B cell (primary cell): Measurements from ENCODE around the gene ASPHD2. TPM values are rescaled to one million over a fixed set of nuclear protein-coding genes. Genes with fewer than 3 reads are reported as not detected.

Experiments
- ATAC-seq: fragments of 200-7000 bp; cut with Tn5 transposase; one replicate; pipeline ENCODE4 v1.10.0; 2021; ENCODE audit warnings: low read depth, mild to moderate bottlenecking, moderate number of reproducible peaks, moderate library complexity
- CTCF ChIA-PET: fragments of 350-600 bp; sonication (Branson Sonifier 250); formaldehyde crosslinking; loops from one replicate; lab custom pipeline; 2021; ENCODE audit warnings: antibody characterized with exemption, inconsistent platforms; lab: Charles Lee
- POLR2A ChIA-PET: fragments of 350-600 bp; sonication (Branson Sonifier 250); formaldehyde crosslinking; loops from one replicate; lab custom pipeline; 2021; ENCODE audit warnings: antibody characterized with exemption; lab: Charles Lee
- DNase-seq: peaks from one replicate; pipeline ENCODE4 v3.0.0; 2013
- H2AFZ ChIP-seq: 2 replicates; pipeline ENCODE4 v1.6.1; 2012; ENCODE audit warnings: mild to moderate bottlenecking, low read depth, low read length; ENCODE audit not compliant: insufficient read depth, poor library complexity, severe bottlenecking
- H3K27ac ChIP-seq, 2 donors: 1 replicate in 1 of 2; 2 replicates in 1 of 2; pipeline ENCODE4 v1.5.1; 2012 to 2013; ENCODE audit warnings: low read length in 2 of 2, mild to moderate bottlenecking in 2 of 2, moderate library complexity in 1 of 2
- H3K27me3 ChIP-seq, 4 experiments: fragments of 200-600 bp in 1 of 4; sonication (generic) in 1 of 4; replicated peaks in 1 of 4; 1 replicate in 2 of 4; 2 replicates in 2 of 4; pipeline versions ENCODE4 v1.6.1 to v1.7.0; 2013 to 2016; ENCODE audit warnings: low read length in 3 of 4, mild to moderate bottlenecking in 2 of 4, mixed read lengths in 1 of 4, moderate library complexity in 1 of 4; ENCODE audit not compliant: insufficient read depth in 4 of 4, control insufficient read depth in 3 of 4; ENCODE audit errors: control extremely low read depth in 1 of 4
- H3K36me3 ChIP-seq, 2 experiments: replicated peaks in 1 of 2; 1 replicate in 1 of 2; 2 replicates in 1 of 2; pipeline versions ENCODE4 v1.6.1 to v1.7.1; 2013; ENCODE audit warnings: low read length in 1 of 2; ENCODE audit not compliant: insufficient read depth in 2 of 2, control insufficient read depth in 1 of 2; ENCODE audit errors: control extremely low read depth in 1 of 2, extremely low read depth in 1 of 2
- H3K4me1 ChIP-seq, 2 donors: fragments of 200-600 bp in 1 of 2; sonication (generic) in 1 of 2; 1 replicate in 1 of 2; 2 replicates in 1 of 2; pipeline versions ENCODE4 v1.5.1 to v1.6.1; 2013 to 2017; ENCODE audit warnings: low read length in 2 of 2; ENCODE audit not compliant: control insufficient read depth in 2 of 2, insufficient read depth in 2 of 2
- H3K4me2 ChIP-seq: replicated peaks from 2 replicates; pipeline ENCODE3; 2012; ENCODE audit warnings: mild to moderate bottlenecking, low read depth, low read length; ENCODE audit not compliant: poor library complexity, severe bottlenecking
- H3K4me3 ChIP-seq, 5 experiments: fragments of 200-600 bp in 1 of 5; sonication (generic) in 1 of 5; 1 replicate in 3 of 5; 2 replicates in 2 of 5; pipeline versions ENCODE4 v1.5.1 to v1.7.0; 2011 to 2016; ENCODE audit warnings: low read length in 4 of 5, mild to moderate bottlenecking in 4 of 5, low read depth in 2 of 5, control low read depth in 1 of 5, moderate library complexity in 1 of 5; ENCODE audit not compliant: insufficient read depth in 1 of 5; ENCODE audit errors: control extremely low read depth in 1 of 5, extremely low read depth in 1 of 5
- H3K79me2 ChIP-seq: fragments of 200-600 bp; sonication (generic); one replicate; pipeline ENCODE4 v1.6.0; 2016; ENCODE audit warnings: low read length; ENCODE audit not compliant: control insufficient read depth, insufficient read depth
- H3K9ac ChIP-seq: fragments of 200-600 bp; sonication (generic); 2 replicates; pipeline ENCODE4 v1.6.1; 2017; ENCODE audit warnings: mild to moderate bottlenecking, low read length, moderate library complexity
- H3K9me3 ChIP-seq, 3 donors: one replicate each; pipeline versions ENCODE4 v1.6.1 to v1.7.1; 2013; ENCODE audit warnings: low read length in 2 of 3; ENCODE audit not compliant: control insufficient read depth in 2 of 3, insufficient read depth in 1 of 3; ENCODE audit errors: control extremely low read depth in 1 of 3
- H4K20me1 ChIP-seq: 2 replicates; pipeline ENCODE4 v1.6.0; 2012; ENCODE audit warnings: mild to moderate bottlenecking, low read length; ENCODE audit not compliant: insufficient read depth, control insufficient read depth, poor library complexity, severe bottlenecking
- H3K27ac Mint-ChIP-seq: one replicate; pipeline ENCODE4 v1.8.0; 2021; ENCODE audit warnings: mixed read lengths
- H3K27me3 Mint-ChIP-seq: one replicate; pipeline ENCODE4 v1.8.0; 2021; ENCODE audit warnings: mixed read lengths
- H3K4me1 Mint-ChIP-seq: one replicate; pipeline ENCODE4 v1.8.0; 2021; ENCODE audit warnings: mixed read lengths
- H3K4me3 Mint-ChIP-seq: one replicate; pipeline ENCODE4 v1.8.0; 2021; ENCODE audit warnings: mixed read lengths
- H3K9me3 Mint-ChIP-seq: one replicate; pipeline ENCODE4 v1.8.0; 2022; ENCODE audit warnings: mixed read lengths; ENCODE audit not compliant: insufficient read depth
- EZH2 ChIP-seq: IDR thresholded peaks from 2 replicates; pipeline ENCODE4 v1.6.1; 2012; ENCODE audit warnings: borderline replicate concordance, low read depth, mild to moderate bottlenecking, moderate library complexity, low read length; ENCODE audit not compliant: insufficient read depth, poor library complexity, severe bottlenecking
- WGBS: methylation state at CpG from one replicate; pipeline ENCODE4 v1.1.5; 2013; ENCODE audit warnings: missing lambda C conversion rate; ENCODE audit not compliant: insufficient coverage; 5-methylcytosine and 5-hydroxymethylcytosine counted together
- intact Hi-C: fragments of 100-400 bp; cut with micrococcal nuclease; formaldehyde crosslinking; loops from one replicate; pipeline ENCODE4 v1.10.0; 2022
- polyA plus RNA-seq: library from polyadenylated mRNA; depleted of rRNA; stranded (reverse); fragments of >200 nt; gene quantifications from 2 replicates; pipeline ENCODE4 v1.2.3, GENCODE V29; 2012
- total RNA-seq, 2 donors: library from RNA; stranded (reverse); fragments of 120-200 nt in 1 of 2; gene quantifications; 1 replicate in 1 of 2; 2 replicates in 1 of 2; pipeline versions ENCODE4 v1.2.3 to v1.2.4, GENCODE V29; 2013 to 2022
- TF ChIP-seq, protein P1 (sequence below): fragments of 200-600 bp; IDR thresholded peaks from one replicate; pipeline ENCODE4 v1.8.0; 2022; ENCODE audit warnings: antibody characterized with exemption, mild to moderate bottlenecking

ASPHD2 gene
- total and polyA plus RNA-seq, 2 donors (not counting 1 experiment from before 2014, with no cell fraction given) = 5.7 to 7.3 TPM

DNA sequence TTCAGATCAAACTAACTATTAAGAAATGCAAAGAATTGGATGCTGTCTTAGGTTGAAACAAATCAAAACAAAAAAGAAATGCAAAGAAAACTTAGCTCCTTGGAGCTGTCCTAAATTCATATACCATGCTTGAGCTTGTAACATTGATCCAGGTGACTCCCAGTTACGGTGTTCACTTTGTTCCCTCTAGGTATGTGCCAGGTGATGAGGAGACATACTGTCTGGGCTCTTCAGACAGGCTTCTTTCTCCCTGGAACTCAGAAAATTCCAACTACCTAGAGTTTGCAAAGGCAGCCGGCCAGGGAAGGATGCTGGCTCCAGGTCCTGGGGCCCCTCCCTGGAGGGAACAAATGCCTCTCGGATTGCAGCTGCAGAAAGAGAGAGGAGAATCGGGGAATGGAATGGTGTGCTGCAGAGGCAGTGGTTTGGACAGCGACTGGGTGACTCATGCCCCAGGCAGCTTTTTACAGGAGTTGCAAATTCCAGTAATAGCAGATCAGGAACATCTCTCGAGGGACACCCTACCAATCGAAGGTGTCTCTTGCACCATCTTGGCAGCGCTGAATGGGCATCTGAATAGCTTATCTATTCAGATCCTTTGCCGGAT, 12.3 kb upstream of the ASPHD2 start:
- peaks cover 0 to 11% (median 4%) of the 10 kb centered on the region in 4 experiments for H3K27me3 ChIP-seq
- intact Hi-C loops = no loop called here
- H4K20me1 ChIP-seq = no peaks in the 10 kb centered on the region
- WGBS = 87% methylated on average over 8 of the region's 9 CpGs
- POLR2A ChIA-PET = no interaction called here
- no peak overlapping the region for H3K4me2 ChIP-seq
- no peaks in the 10 kb centered on the region for H3K4me1 Mint-ChIP-seq
- no peak for ATAC-seq
- no peak for DNase-seq
- no peak overlapping the region for H3K4me3 Mint-ChIP-seq
- peaks cover 23% of the 10 kb centered on the region for H3K27me3 Mint-ChIP-seq
- no peak overlapping the region for H3K27ac ChIP-seq
- TF ChIP-seq EZH2 = no peak
- TF ChIP-seq, protein P1, sequence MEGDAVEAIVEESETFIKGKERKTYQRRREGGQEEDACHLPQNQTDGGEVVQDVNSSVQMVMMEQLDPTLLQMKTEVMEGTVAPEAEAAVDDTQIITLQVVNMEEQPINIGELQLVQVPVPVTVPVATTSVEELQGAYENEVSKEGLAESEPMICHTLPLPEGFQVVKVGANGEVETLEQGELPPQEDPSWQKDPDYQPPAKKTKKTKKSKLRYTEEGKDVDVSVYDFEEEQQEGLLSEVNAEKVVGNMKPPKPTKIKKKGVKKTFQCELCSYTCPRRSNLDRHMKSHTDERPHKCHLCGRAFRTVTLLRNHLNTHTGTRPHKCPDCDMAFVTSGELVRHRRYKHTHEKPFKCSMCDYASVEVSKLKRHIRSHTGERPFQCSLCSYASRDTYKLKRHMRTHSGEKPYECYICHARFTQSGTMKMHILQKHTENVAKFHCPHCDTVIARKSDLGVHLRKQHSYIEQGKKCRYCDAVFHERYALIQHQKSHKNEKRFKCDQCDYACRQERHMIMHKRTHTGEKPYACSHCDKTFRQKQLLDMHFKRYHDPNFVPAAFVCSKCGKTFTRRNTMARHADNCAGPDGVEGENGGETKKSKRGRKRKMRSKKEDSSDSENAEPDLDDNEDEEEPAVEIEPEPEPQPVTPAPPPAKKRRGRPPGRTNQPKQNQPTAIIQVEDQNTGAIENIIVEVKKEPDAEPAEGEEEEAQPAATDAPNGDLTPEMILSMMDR = no peak
- no peaks in the 10 kb centered on the region for H3K79me2 ChIP-seq
- no peak overlapping the region for H2AFZ ChIP-seq
- H3K9ac ChIP-seq = no peak overlapping the region
- no peaks in the 10 kb centered on the region for H3K36me3 ChIP-seq
- CTCF ChIA-PET = interaction anchor here (0.6 to 1.7 kb wide), 3 partner anchors 12 to 250 kb away, joined by 3 to 4 read pairs (median 3); no protein-coding TSS in a partner anchor
- no peak overlapping the region for H3K27ac Mint-ChIP-seq
- H3K4me1 ChIP-seq = no peaks in the 10 kb centered on the region
- no peaks in the 10 kb centered on the region for H3K9me3 Mint-ChIP-seq
- H3K9me3 ChIP-seq = no peaks in the 10 kb centered on the region
- H3K4me3 ChIP-seq = no peak overlapping the region

DNA sequence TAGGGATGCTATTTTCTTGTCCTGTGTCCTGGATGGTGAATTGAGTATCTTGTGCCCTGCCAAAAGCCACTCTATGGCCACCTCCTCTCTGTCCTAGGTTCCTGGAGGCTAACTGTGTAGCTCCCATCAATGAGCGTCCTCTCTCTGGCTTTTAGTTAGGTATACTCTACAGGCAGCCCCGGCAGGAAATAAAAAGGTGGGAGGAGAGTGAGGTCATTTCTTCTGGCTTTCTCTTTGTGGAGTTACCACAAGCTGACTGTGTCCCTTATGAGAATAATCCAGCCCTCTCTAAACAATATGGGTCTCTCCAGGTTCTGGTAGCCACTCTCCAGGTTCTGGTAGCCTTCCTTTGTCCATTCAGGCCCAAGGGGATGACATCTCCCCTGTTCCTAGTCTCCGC, 11.7 kb upstream of the ASPHD2 start:
- no peak overlapping the region for H3K27ac Mint-ChIP-seq
- no CpG with 5 or more reads among the region's 3 CpGs for WGBS
- peaks cover 0 to 11% (median 4%) of the 10 kb centered on the region in 4 experiments for H3K27me3 ChIP-seq
- no peak overlapping the region for H3K4me3 ChIP-seq
- no peak overlapping the region for H3K4me2 ChIP-seq
- no peaks in the 10 kb centered on the region for H3K4me1 ChIP-seq
- intact Hi-C loops = no loop called here
- no peaks in the 10 kb centered on the region for H3K9me3 Mint-ChIP-seq
- H4K20me1 ChIP-seq = no peaks in the 10 kb centered on the region
- no peaks in the 10 kb centered on the region for H3K79me2 ChIP-seq
- H3K4me1 Mint-ChIP-seq = no peaks in the 10 kb centered on the region
- no peak overlapping the region for H3K9ac ChIP-seq
- peaks cover 23% of the 10 kb centered on the region for H3K27me3 Mint-ChIP-seq
- no peaks in the 10 kb centered on the region for H3K36me3 ChIP-seq
- DNase-seq (no peak), ATAC-seq (no peak)
- TF ChIP-seq EZH2 = no peak
- TF ChIP-seq, protein P1 = no peak
- ChIA-PET POLR2A (no interaction called here), CTCF (no interaction called here)
- H3K4me3 Mint-ChIP-seq = no peak overlapping the region
- H3K27ac ChIP-seq = no peak overlapping the region
- H3K9me3 ChIP-seq = no peaks in the 10 kb centered on the region
- H2AFZ ChIP-seq = no peak overlapping the region
